HG03571 (cell line): Measurements from ENCODE around the gene RBBP8NL.
"Not testable (repeated sequence)": the region's sequence is repeated elsewhere in the genome, so short reads cannot be mapped to it uniquely, and the experiment has no call there.

Source experiments
- ATAC-seq: cut with Tn5 transposase; IDR thresholded peaks from one replicate; pipeline ENCODE4 v1.9.1; 2021; ENCODE audit not compliant: unreplicated experiment

RBBP8NL gene

GRCh38 chr20:62445553-62446340, 18.4 kb upstream of the RBBP8NL start:
- ATAC-seq, result no peak

DNA sequence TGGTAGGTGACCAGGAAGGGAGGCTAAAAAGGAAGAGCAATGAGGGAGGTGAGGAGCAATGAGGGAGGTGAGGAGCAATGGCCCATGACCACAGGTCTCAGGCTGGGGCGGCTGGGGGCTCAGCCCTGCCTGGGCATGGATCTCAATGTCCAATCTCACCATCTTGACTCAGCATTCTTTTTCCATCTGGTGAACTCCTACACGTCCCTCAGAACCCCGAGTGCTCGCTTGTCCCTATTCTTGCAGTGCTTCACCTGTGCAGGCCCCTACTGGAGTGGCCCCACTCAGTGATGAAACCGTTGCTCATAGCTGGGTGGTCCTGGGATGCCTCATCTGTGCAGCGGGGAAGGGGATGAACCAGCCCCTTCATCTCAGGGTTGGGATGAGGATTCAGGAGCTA, 16.9 kb upstream of the RBBP8NL start:
- ATAC-seq, result no peak

DNA sequence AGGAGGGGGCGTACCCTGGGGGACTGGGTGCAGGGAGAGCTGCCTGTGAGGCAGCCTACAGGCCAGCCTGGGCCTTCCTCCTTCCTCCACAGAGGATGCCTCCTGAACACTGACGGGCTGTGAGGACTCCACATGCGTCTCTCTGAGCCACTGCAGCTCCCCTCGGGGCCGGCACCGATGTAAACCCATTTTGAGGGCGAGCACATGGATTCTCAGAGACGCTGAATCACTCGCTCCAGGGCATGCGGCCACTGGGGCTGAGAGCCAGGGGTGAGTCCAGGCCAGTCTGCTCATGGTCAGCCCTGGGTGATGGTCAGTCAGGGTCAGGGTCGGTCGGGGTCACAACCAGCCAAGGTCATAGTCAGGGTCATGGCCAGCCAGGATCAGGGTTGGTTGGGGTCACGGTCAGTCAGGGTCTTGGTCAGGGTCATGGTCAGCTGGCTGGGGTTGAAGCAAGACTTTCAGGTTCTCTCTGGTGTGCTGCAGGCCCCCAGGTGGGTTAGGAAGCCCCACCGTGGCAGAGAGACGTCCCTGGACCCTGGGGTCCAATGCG, 14.7 kb upstream of the RBBP8NL start:
- ATAC-seq, result no peak

- ATAC-seq, result no peak
These were observed 11.9 kb upstream of the RBBP8NL start for GRCh38 chr20:62439218-62439617.

DNA sequence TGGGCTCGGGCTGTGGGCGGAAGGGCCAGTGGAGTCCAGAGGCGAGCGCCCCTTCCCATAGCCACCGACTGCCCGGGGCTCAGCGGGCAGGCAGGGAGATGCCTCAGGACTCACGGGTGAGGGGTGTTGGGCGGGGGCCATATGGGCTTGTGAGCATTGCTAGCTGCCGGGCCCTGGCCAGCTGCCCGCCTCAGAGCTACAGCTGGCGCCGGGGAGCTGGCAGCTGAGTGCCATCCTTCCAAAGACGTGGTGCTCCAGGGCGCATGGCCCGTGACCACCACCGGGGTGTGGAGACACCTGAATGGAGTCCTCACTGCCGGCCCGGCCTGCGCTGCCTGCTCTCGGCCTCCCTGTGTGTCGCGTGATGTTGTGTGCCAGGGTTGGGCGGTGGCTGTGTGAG, 10.6 kb upstream of the RBBP8NL start:
- no peak for ATAC-seq

DNA sequence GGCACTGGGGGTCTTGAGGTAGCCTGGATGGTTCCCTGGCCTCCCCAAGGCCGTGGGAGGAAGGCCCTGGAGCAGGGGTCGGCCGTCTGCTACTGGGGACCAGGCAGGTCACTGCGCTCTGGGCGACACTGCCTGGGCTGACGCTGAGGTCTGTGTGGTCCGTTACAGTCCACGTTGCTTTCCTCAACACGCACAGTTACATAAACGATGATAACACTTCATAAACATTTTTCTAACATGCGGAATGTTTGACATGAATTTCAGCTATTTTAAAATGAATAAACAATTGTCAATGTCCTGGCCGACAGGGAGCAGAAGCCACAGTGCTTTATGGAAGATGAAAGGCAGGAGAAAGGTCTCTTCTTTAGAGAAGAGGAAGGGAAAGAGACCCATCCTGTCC, 10.2 kb upstream of the RBBP8NL start:
- ATAC-seq, result no peak

DNA sequence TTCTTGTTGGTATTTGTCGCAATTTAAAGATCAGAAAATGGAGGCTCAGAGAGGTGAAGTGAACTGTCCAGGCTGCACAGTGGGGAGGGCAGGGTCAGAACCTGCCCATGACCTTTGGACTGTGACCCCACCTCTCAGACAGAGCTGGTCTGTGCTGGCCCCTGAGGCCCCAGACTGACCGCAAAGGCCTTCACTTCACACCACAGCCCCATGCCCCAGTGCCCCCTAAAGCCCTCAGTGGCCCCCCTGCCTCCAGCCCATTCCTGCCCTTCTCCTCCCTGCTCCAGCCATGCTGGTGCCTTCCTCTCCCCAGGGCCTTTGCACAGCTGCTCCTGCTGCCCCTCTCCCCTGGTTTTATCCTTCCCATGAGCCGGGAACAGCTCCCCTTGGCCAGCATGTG, 9.4 kb upstream of the RBBP8NL start:
- no peak for ATAC-seq

GRCh38 chr20:62433658-62434497, 6.5 kb upstream of the RBBP8NL start:
- no peak for ATAC-seq

DNA sequence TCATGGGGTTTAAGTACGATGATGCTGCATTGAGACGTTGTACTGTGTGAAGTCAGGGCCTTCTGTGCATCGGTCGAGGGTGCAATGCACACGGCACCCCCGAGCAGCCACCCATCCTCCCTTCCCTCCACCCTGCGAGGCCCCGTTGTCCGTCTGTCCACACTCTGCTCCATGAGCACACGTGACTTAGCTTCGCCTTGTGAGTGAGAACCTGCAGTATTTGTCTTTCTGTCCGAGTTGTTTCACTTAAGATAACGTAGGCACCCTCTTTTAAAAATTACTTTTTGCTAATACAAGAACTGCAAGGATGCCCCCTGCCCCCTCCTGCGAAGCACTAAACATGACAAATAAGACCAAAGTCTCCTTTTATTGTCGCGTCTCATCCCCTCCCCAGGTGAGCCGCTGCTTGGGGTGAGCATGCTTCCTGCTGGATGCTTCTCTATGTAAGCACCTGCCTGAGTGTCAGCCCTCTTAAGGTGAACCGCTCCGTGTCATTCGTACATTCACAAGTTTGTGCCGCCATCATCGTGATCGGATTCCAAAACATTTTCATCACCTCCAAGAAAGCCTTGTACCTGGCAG, 3.6 kb upstream of the RBBP8NL start:
- ATAC-seq, result no peak

DNA sequence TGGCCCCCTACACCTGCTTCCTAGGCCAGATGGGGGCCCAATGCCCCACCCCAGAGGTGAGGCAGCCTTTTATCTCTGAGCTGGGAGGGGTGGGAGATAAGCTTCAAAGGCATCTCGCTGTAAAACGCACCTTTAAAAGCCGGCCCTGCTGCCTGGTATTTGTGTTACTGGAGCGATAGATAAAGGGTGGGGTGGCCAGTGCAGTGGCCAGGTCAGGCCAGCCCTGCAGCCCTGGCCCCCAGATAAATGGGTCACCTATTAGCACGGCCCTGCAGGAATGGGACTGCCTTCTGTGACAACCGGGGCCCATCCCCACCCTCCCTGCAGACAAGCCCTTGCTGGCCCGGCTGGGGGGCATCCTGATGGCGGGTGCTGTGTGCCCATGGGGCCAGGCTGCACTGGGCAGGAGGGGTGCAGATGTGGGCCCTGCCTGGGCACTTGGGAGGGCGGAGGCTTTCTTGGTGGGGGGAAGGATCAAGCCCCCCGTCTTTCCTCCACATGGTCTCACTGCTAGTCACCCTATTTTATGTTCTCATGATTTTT, 3.0 kb upstream of the RBBP8NL start:
- no peak for ATAC-seq

- ATAC-seq, result no peak
These were observed 2.3 kb upstream of the RBBP8NL start for GRCh38 chr20:62429455-62430310.

DNA sequence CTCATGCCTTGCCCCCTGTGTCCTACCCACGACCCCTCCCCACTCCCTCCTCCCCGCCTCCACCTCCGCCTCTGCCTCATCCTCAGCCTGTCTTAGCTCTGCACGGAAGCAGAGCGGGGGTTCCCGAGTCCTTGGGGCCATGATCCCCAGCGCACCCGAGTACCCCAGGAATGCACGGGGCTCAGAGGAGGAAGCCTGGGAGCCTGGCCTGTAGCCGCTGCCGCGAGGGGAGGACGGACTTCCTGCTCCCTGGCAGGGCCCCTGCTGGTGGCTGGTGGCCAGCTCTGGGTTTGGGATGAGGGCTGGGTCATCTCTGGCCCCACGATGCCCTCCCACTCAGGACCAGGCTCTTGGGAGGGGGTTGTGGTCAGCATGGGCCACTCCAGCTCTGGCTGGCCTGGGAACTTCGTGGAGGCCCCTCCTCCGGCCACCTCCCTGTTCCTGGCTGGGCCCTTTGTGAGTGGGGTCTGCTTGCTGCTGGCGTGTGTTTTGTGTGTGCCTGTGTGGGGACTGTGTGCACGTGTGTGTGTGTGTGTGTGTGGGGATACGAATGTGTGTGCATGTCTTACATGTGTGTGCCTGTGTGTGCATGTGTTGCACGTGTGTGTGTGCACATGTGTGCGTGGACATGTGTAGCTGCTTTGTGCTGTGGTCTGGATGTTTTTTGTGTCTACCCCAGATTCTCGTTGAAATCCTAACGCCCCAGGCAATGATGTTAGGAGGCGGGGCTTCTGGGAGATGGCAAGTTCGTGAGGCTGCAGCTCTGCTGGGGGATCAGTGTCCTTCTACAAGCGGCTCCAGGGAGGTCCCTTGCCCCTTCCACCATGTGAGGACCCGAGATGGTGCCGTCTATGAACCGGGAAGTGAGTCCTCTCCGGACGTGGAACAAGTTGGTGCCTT, 1.3 kb upstream of the RBBP8NL start:
- ATAC-seq, result no peak

DNA sequence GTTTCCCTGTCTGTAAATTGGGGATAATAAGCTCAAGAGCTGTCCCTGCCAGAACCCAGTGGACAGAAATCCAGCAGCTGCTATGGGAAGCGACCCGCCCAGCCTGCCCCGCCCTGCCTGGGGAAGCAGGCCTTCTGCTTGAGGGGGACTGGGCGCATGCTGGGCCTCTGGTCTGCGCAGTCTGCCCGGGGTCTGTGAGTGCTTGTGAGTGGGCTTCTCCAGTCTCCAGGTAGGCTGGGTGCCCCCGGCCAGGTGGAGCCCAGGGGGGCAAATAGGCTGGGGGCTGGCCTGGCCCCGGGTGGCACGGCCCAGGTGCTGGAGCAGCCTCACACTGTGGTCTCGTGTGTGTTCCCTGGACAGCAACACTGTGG, 648 bp upstream of the RBBP8NL start:
- no peak for ATAC-seq

- ATAC-seq, result no peak
These were observed 624 bp downstream of the RBBP8NL start for GRCh38 chr20:62426699-62427131.

GRCh38 chr20:62426059-62426348, 1.3 kb downstream of the RBBP8NL start:
- ATAC-seq, result not testable (repeated sequence)

- no peak for ATAC-seq
These were observed 1.9 kb downstream of the RBBP8NL start for GRCh38 chr20:62425281-62426058.

DNA sequence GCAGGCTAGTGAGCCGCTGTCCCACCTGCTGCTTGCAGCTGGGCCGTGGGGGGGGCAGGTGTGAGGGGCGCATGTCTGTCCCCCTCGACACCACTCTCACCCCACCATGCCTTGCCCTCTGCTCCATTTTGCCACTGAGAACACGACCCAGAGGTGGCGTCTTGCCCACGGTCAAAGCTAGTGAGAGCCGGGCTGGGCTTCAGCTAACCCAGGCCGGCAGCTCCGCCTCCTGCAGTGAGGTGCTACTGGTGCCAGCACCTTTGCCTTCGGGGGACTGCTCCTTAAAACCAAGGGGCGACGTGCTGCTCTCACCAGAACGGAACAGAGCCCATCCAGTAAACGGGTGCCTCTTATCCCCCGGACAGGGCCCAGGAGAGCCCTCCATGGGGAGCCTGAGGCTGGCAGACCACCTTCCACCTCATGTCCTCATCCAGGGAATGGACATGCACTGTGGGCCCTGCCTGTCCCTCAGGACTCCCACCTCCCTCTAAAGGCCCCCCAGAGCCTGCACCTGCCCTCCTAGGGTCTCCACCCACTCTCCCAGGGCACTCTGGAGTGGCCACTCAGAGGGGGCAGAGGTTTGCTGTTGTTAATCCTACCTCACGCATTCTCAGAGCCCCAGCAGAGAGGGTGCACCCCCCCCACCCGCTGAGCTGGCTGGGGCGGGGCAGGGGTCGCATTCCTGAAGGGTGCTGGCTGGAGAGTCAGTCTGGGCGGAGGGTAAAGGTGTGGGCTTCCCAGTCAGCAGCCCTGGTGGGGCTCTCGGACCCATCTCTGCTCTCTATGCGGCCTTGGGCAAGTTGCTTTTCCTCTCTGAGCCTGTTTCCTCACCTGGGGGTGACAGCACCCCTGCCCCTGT, 2.9 kb downstream of the RBBP8NL start:
- no peak for ATAC-seq

- ATAC-seq, result no peak
These were observed 4.0 kb downstream of the RBBP8NL start for GRCh38 chr20:62423326-62423706.
